K562 (cell line): Measurements from ENCODE around the gene SIPA1L2.

Experiments
- BRF1 ChIP-seq: IDR thresholded peaks from 3 replicates; pipeline ENCODE4 v1.6.1; 2011; ENCODE audit warnings: borderline replicate concordance, mild to moderate bottlenecking; ENCODE audit not compliant: insufficient read length; ENCODE audit errors: extremely low read depth
- CAMTA2 ChIP-seq: fragments of 250-450 bp; sonication (Bioruptor Pico); conservative IDR thresholded peaks from 2 replicates; pipeline ENCODE4 v1.5.1; 2022
- CTCF ChIP-seq, 3 experiments: IDR thresholded peaks in 2 of 3; conservative IDR thresholded peaks in 1 of 3; 2 replicates each; pipeline ENCODE4 v1.5.1; 2011 to 2012; ENCODE audit warnings: low read length in 3 of 3, mild to moderate bottlenecking in 3 of 3, control low read depth in 2 of 3, improper control_type of control experiment in 1 of 3, inconsistent platforms in 1 of 3, low read depth in 1 of 3, mixed read lengths in 1 of 3, moderate library complexity in 1 of 3; ENCODE audit not compliant: insufficient read depth in 2 of 3
- DEAF1 ChIP-seq: fragments of 450-650 bp; formaldehyde crosslinking; IDR thresholded peaks from 2 replicates; pipeline ENCODE4 v1.4.0; 2020; ENCODE audit warnings: mild to moderate bottlenecking, moderate library complexity
- EZH2 ChIP-seq: IDR thresholded peaks from 2 replicates; pipeline ENCODE4 v1.6.1; 2012; ENCODE audit warnings: low read depth, mild to moderate bottlenecking, inconsistent platforms, low read length, borderline replicate concordance
- FOXK1 ChIP-seq: sonication (generic); formaldehyde crosslinking; IDR thresholded peaks from 2 replicates; pipeline ENCODE4 v1.8.0; 2022; ENCODE audit warnings: missing genetic modification reagents, mild to moderate bottlenecking, borderline replicate concordance
- FOXP4 ChIP-seq: sonication (generic); formaldehyde crosslinking; IDR thresholded peaks from 2 replicates; pipeline ENCODE4 v1.8.0; 2022; ENCODE audit warnings: mild to moderate bottlenecking, missing genetic modification reagents, borderline replicate concordance
- MEF2A ChIP-seq: IDR thresholded peaks from 2 replicates; pipeline ENCODE4 v1.6.1; 2011; ENCODE audit warnings: low read depth, mild to moderate bottlenecking, low read length, moderate library complexity; ENCODE audit not compliant: control insufficient read depth
- POLR2AphosphoS5 ChIP-seq: IDR thresholded peaks from 2 replicates; pipeline ENCODE4 v1.6.1; 2011; ENCODE audit warnings: mild to moderate bottlenecking, low read depth, low read length, moderate library complexity; ENCODE audit not compliant: control insufficient read depth, insufficient read depth
- RREB1 ChIP-seq: fragments of 250-450 bp; sonication (Bioruptor Pico); IDR thresholded peaks from 2 replicates; pipeline ENCODE4 v1.4.0; 2020
- SMARCB1 ChIP-seq: IDR thresholded peaks from 2 replicates; pipeline ENCODE4 v1.6.1; 2011; ENCODE audit warnings: improper control_type of control experiment, low read depth; ENCODE audit not compliant: insufficient read length
- TCF7 ChIP-seq: sonication (generic); IDR thresholded peaks from 2 replicates; pipeline ENCODE4 v1.6.1; 2016; ENCODE audit warnings: antibody characterized with exemption, borderline replicate concordance
- ZC3H11A ChIP-seq: IDR thresholded peaks from 2 replicates; pipeline ENCODE4 v1.6.1; 2012; ENCODE audit warnings: low read depth, low read length, improper control_type of control experiment
- ZNF12 ChIP-seq: sonication (generic); formaldehyde crosslinking; IDR thresholded peaks from 2 replicates; pipeline ENCODE4 v1.4.0; 2020; ENCODE audit warnings: mild to moderate bottlenecking, missing genetic modification reagents

GRCh38 chr1:232658386-232658785 is 28.5 kb upstream of the SIPA1L2 start:
- TF ChIP-seq SMARCB1 (no peak), FOXP4 (CRISPR knock-in tag) (no peak), CTCF (IDR thresholded peaks at IDR 0.05 in 2 of 3, conservative IDR thresholded peaks at IDR 0.05 in 1 of 3; ENCODE audit: insufficient read depth in 2 of 3, low read depth in 1 of 3, low read length in 3 of 3) (no peak), DEAF1 (CRISPR knock-in tag) (no peak), FOXK1 (CRISPR knock-in tag) (no peak), ZC3H11A (no peak), ZNF12 (CRISPR knock-in tag) (no peak), MEF2A (no peak), BRF1 (no peak), CAMTA2 (CRISPR knock-in tag) (no peak), RREB1 (CRISPR knock-in tag) (no peak), EZH2 (no peak), TCF7 (no peak), POLR2AphosphoS5 (no peak)
